GM19035 (cell line): Measurements from ENCODE around the gene FAM98A.

ENCODE experiments used
- ATAC-seq: cut with Tn5 transposase; IDR thresholded peaks from one replicate; pipeline ENCODE4 v1.9.1; 2021; ENCODE audit not compliant: unreplicated experiment

The FAM98A gene

GRCh38 chr2:33599175-33599942 is at the start of gene FAM98A:
TSS of gene FAM98A (minus strand) at chr2:33599299. CDS start at chr2:33599221, 78 bp downstream.
- peak; percentile 92 for ATAC-seq

DNA sequence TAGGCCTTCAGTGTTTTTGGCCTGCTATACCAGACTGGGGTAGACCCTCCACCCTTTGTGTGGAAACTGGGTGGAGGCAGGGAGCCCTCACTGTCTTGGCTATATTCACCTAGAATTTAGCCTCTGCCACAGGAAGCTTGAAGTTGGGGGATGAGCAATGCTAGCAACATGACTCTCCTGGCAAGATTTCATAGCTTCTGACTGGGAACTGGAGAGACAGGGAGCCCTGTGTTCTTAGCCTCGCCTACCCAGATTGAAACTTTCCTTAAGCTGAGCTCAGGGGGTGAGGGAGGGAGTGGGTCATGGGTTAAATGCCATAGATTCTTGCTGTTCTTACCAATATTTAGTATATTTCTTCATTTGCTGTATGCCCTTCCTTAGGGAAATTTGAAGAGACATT is 46.8 kb upstream of the FAM98A start:
- ATAC-seq = no peak

DNA sequence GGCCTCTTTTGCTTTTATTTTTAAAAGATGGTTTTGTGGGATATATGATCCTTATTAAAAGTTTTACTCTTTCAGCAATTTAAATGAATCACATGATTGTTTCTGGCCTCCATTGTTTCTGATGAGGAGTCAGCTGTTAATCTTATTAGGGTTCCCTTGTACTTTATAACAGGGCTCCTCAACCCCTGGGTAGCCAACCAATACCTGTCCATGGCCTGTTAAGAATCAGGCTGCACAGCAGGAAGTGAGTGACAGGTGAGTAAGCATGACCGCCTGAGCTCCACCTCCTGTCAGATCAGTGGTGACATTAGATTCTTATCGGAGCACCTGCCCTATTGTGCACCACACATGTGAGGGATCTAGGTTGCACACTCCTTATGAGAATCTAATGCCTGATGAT is 45.1 kb upstream of the FAM98A start:
- no peak for ATAC-seq

GRCh38 chr2:33636001-33636400 is 36.9 kb upstream of the FAM98A start:
- no peak for ATAC-seq

DNA sequence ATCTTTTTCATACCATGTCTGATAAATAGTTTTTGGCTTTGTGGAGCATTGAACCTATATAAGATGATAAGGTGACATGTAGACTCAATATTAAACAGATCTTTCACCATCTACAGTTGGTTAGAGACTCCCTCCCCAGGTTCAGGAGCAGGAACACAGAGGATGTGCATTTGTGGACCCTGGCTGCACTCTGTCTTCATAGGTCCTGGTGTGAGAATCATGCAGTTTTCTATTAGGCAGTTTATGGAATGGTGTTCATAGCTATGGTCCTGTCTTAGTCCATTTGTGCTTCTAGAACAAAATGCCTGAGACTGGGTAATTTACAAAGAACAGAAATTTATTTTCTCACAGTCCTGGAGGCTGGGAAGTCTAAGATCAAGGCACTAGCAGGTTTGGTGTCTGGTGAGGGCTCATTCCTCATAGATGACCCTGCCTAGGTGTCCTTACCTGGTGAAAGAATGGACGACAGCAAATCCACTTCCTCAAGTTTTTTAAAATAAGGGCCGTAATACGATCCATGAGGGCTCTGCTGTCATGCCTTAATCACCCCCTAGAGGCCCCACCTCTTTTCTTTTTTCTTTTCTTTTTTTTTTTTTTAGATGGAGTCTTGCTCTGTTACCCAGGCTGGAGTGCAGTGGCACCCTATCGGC is 35.3 kb upstream of the FAM98A start:
- no peak for ATAC-seq

- ATAC-seq = no peak
These were observed 34.2 kb upstream of the FAM98A start for GRCh38 chr2:33633315-33633714.

GRCh38 chr2:33632831-33633230 is 33.7 kb upstream of the FAM98A start:
- ATAC-seq = no peak

DNA sequence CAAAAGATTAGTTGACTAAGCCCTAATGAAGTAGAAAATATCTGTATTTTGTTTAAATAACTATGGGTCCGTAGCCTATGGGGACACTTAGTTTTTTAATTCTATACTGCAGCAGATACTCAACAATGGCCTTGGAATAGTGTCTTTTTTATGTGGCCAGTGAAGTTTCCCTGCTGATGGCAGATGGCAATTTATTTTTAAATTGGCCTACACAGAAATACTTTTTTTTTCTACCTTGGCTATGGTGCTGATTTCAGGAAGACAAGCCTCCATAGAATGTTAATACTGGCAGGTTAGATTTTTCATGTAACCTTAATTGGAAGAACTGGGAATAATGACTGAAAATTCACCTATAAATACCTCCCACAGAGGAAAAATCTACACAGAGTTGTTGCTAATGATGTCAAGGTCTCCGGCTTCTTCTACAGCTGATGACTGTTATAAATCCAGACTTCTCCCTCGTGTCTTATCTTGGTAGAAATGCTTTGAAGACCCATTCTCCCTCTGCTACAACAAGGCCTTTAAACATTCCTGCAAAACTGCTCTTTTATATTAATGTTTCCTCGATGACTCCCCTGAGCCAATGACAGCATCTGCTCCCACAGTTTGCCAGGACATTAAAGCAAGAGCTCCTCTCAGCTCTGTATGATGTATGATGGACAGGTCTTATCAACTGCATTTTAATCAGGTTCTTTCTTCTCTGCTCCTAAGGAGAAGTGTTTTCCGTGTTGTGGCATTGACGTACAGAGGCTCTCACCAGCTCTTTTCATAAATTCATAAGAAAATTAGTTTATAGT is 29.1 kb upstream of the FAM98A start:
- ATAC-seq = no peak

- no peak for ATAC-seq
These were observed 19.9 kb upstream of the FAM98A start for GRCh38 chr2:33619028-33619427.

GRCh38 chr2:33617989-33618388 is 18.9 kb upstream of the FAM98A start:
- ATAC-seq = no peak

- no peak for ATAC-seq
These were observed 18.3 kb upstream of the FAM98A start for GRCh38 chr2:33617401-33617800.

- no peak for ATAC-seq
These were observed 17.8 kb upstream of the FAM98A start for GRCh38 chr2:33616873-33617272.

GRCh38 chr2:33614190-33614589 is 15.1 kb upstream of the FAM98A start:
- no peak for ATAC-seq

- ATAC-seq = no peak
These were observed 8.8 kb upstream of the FAM98A start for GRCh38 chr2:33607905-33608304.

DNA sequence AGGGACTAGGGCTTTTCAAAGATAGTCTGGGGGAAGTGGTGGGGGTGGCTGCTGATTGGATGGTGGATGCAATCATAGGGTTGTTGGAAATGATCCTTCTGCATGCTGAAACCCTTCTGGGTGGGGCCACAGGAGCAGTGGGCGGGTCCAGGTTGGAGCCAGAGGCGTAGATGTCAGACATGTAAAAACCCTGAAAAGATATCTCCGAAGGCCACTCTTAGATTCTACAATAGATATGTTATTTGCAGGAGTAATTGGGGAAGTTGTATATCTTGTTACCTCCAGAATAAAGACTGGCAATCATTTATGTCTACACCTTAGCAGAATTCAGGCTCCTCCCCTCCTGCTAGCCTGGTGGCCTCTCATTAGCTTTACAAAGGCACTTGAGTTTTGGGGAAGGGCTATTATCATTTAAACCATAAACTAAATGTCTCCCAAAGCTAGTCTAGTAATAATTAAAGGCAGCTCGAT is 8.2 kb upstream of the FAM98A start:
- no peak for ATAC-seq

DNA sequence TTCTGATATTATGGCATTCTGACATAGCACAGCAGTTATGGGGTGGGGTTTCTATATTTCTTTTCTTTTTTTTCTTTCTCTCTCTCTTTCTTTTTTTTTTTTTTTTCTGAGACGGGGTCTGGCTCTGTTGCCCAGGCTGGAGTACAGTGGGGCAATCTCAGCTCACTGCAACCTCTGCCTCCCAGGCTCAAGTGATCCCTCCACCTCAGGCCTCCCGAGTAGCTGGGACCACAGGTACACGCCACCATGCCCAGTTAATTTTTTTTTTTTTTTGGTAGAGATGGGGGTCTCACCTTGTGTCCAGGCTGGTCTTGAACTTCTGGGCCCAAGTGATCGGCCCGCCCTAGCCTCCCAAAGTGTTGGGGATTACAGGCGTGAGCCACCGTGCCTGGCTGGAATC is 7.5 kb upstream of the FAM98A start:
- no peak for ATAC-seq

GRCh38 chr2:33606100-33606499 is 7.0 kb upstream of the FAM98A start:
- no peak for ATAC-seq

DNA sequence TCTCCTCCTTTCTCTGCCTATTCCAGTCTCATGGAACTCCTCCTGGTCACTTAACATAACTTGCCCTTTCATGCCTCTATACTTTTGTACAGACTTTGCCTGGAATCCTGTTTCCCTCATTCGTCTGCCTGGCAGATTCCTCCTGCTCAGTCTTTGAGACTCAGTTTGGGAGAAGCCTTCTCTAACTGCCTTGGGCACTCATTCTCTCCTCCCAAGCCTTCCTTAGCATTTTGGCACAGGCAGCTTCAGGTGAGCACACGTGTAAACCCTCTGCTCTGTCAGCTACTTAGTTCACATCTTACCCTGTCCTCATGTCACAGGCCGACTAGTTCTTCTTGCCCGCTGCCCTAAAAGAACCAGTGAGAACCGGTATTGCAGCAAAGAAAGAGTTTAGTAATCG is 6.0 kb upstream of the FAM98A start:
- no peak for ATAC-seq

GRCh38 chr2:33603416-33603815 is 4.3 kb upstream of the FAM98A start:
- ATAC-seq = no peak

- no peak for ATAC-seq
These were observed 3.2 kb upstream of the FAM98A start for GRCh38 chr2:33602201-33602830.

DNA sequence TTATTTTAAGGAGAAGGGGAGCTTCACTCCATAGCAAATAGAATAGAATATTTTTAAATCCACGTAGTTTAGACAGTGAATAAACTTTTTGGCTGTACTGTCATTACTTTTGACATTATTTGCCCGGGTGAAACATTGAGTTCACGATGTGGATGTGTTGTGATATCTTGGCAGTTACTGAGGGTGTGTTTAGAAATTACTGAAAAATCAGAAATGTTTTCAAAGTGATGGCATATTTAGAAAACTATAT is 769 bp upstream of the FAM98A start:
- no peak for ATAC-seq
